ENCODE results near the gene TJP1.
"Not testable (repeated sequence)": the region's sequence is repeated elsewhere in the genome, so short reads cannot be mapped to it uniquely, and the experiment has no call there.

Gene TJP1

GRCh38 chr15:29820394-29821154, 1.7 kb downstream of the TJP1 start:
- H3K4me3 Mint-ChIP-seq: no peak overlapping the region
- peaks cover 20% of the 10 kb centered on the region for H3K4me1 Mint-ChIP-seq (ENCODE audit: low read depth)
- no peak overlapping the region for H3K27ac Mint-ChIP-seq
- H3K36me3 Mint-ChIP-seq (ENCODE audit: low read depth): peaks cover 9% of the 10 kb centered on the region
- H3K9me3 Mint-ChIP-seq: peaks cover 11% of the 10 kb centered on the region
- peaks cover 71% of the 10 kb centered on the region for H3K27me3 Mint-ChIP-seq

DNA sequence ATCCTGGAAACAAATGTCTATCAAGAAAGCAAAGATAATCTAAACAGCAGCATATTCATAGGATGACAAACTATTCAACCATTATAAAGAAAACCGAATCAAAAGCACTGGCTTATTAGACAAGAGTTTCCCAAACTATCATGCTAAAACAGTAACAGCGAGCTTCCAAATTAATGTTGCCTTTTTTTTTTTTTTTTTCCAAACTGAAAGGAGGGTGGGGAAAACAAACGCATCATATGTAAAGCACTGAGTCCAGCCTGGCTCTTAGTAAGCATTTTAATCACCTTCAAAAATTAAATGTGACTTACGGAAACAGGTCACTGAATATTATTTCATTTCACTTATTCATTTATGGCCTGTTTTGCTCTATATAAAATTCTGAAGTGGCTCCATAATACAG, 2.3 kb downstream of the TJP1 start:
- Mint-ChIP-seq H3K27ac (no peak overlapping the region), H3K36me3 (ENCODE audit: low read depth) (peaks cover 9% of the 10 kb centered on the region), H3K9me3 (peaks cover 11% of the 10 kb centered on the region), H3K4me1 (ENCODE audit: low read depth) (peaks cover 14% of the 10 kb centered on the region), H3K4me3 (no peak overlapping the region), H3K27me3 (peaks cover 71% of the 10 kb centered on the region)

DNA sequence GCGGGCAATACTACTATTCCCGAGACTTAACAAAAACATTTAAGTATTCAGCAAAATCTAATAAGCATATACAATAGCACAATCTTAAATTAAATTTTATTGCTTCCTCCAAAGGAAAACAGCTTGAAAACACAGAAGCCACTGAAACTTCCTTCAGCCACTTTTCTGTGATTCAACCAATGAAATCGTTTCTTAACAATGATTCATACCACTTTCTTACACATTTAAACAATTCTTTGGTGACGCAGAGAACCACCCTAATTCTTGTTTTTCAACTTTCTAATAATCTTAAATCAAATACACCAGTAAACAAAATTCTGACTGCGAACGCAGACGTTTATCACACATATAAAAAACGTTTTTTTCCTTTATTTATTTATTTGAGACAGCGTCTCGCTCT, 4.1 kb downstream of the TJP1 start:
- Mint-ChIP-seq H3K36me3 (ENCODE audit: low read depth) (peaks cover 6% of the 10 kb centered on the region), H3K4me3 (no peak overlapping the region), H3K27me3 (peaks cover 81% of the 10 kb centered on the region), H3K9me3 (peaks cover 9% of the 10 kb centered on the region), H3K4me1 (ENCODE audit: low read depth) (peaks cover 9% of the 10 kb centered on the region), H3K27ac (no peak overlapping the region)

DNA sequence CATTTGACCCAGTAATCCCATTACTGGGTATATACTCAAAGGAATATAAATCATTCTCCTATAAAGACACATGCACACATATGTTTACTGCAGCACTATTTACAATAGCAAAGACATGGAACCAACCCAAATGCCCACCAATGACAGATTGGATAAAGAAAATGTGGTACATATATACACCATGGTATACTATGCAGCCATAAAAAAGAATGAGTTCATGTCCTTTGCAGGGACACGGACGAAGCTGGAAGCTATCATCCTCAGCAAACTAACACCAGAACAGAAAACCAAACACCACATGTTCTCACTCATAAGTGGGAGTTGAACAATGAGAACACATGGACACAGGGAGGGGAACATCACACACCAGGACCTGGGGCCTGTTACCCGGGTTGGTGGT, 4.8 kb downstream of the TJP1 start:
- peaks cover 81% of the 10 kb centered on the region for H3K27me3 Mint-ChIP-seq
- H3K27ac Mint-ChIP-seq: not testable (repeated sequence)

DNA sequence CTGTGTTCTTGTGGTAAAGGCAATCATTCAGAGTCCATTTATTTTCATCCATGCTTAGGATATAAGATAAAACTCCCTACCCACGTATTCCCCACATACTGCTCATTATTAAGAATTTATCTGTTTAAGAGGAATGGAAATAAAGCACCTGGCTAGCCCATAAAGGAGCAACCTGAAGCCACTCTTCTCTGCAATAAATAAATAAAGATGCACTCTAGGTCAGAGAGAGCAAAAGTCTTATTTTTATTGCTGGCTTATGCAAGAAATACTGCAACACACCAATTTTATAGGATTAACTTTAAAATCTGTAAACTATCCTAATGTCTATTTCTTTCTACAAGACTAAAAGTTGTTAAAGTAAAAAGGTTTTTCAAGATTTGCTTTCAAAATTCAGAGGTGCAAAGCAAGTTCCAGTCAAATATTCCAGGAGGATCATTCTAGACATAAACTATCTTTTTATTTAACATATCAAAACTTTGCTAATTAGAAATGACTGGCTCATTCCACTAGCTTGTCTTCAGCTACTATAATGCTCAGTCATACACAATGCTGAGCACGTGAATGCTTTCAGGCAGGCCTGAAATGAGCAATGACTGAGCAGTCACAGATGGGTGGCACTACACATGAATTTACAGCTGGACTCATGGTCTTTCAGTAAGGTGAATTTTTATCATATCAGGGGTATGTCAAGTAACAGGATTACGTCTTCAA, 7.1 kb downstream of the TJP1 start:
- Mint-ChIP-seq H3K36me3 (ENCODE audit: low read depth) (peaks cover 4% of the 10 kb centered on the region), H3K9me3 (peaks cover 7% of the 10 kb centered on the region), H3K27me3 (peaks cover 90% of the 10 kb centered on the region)

More for the DNA sequence above, 4.8 kb downstream of the TJP1 start:
- not testable (repeated sequence) for H3K9me3 Mint-ChIP-seq; H3K36me3 Mint-ChIP-seq (ENCODE audit: low read depth); H3K4me3 Mint-ChIP-seq; H3K4me1 Mint-ChIP-seq (ENCODE audit: low read depth)

DNA sequence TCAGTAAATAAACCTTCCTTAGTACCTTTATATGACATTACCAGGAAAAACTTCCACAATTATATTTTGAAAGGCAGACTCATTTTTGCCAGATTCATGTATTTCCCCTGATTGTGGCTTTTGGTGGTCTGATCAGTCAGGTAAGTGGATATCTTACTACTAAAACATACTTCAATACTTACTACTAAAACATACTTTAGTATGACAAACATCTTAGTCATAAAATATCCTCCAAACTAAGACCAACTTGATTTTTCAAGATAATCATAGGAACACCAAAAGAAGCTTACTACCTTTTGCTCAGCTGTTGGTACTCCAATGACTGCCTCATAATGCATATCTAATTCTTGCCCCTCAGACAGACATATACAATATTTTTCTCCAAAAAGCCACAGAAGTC, 9.3 kb downstream of the TJP1 start:
- Mint-ChIP-seq H3K36me3 (ENCODE audit: low read depth) (peaks cover 4% of the 10 kb centered on the region), H3K9me3 (peaks cover 7% of the 10 kb centered on the region), H3K4me3 (no peak overlapping the region), H3K4me1 (ENCODE audit: low read depth) (no peaks in the 10 kb centered on the region), H3K27ac (no peak overlapping the region), H3K27me3 (peaks cover 87% of the 10 kb centered on the region)

More for the DNA sequence above, 7.1 kb downstream of the TJP1 start:
- H3K27ac Mint-ChIP-seq: no peak overlapping the region
- H3K4me1 Mint-ChIP-seq (ENCODE audit: low read depth): no peaks in the 10 kb centered on the region
- H3K4me3 Mint-ChIP-seq: no peak overlapping the region

DNA sequence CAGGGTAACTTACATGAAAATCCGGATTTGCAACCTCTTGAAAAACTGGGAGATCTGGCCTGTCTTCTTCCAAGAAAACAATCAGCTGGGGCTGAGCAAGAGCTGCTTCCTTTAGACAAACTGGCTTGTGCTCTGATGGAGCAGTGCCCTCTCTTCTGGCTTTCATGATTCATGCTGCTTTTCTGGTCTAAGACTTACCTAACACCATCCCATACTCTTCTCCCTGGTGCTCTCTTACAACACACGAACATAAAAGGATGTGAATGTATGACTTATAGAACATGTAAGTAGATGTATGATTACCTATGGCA, 9.9 kb downstream of the TJP1 start:
- Mint-ChIP-seq H3K4me1 (ENCODE audit: low read depth) (no peaks in the 10 kb centered on the region), H3K27me3 (peaks cover 85% of the 10 kb centered on the region), H3K9me3 (peaks cover 5% of the 10 kb centered on the region), H3K27ac (no peak overlapping the region), H3K36me3 (ENCODE audit: low read depth) (peaks cover 2% of the 10 kb centered on the region), H3K4me3 (no peak overlapping the region)

GRCh38 chr15:29811691-29812383, 10.4 kb downstream of the TJP1 start:
- Mint-ChIP-seq H3K27ac (no peak overlapping the region), H3K36me3 (ENCODE audit: low read depth) (no peaks in the 10 kb centered on the region), H3K9me3 (no peaks in the 10 kb centered on the region), H3K4me3 (no peak overlapping the region), H3K27me3 (peaks cover 83% of the 10 kb centered on the region), H3K4me1 (ENCODE audit: low read depth) (no peaks in the 10 kb centered on the region)

DNA sequence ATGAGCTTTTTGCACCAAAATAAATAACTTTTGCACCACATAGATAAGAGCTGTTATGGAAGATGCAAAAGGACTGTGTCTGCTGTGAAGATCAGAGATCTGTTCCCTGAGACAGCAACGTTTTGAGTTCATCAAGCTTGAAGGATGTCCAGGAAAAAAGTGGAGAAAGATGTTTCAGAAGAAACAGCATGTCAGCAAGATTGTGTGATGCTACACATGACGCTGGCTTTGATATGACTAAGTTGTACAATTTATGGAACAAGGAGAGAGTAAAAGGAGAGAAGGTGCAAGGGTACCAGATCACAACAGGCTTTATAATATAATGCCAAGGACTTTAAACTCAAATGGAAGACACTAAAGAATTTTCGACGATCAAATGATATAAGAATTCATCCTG, 16.6 kb downstream of the TJP1 start:
- Mint-ChIP-seq H3K27ac (no peak overlapping the region), H3K9me3 (no peaks in the 10 kb centered on the region), H3K27me3 (peaks cover 63% of the 10 kb centered on the region), H3K36me3 (ENCODE audit: low read depth) (no peaks in the 10 kb centered on the region), H3K4me1 (ENCODE audit: low read depth) (no peaks in the 10 kb centered on the region), H3K4me3 (no peak overlapping the region)

DNA sequence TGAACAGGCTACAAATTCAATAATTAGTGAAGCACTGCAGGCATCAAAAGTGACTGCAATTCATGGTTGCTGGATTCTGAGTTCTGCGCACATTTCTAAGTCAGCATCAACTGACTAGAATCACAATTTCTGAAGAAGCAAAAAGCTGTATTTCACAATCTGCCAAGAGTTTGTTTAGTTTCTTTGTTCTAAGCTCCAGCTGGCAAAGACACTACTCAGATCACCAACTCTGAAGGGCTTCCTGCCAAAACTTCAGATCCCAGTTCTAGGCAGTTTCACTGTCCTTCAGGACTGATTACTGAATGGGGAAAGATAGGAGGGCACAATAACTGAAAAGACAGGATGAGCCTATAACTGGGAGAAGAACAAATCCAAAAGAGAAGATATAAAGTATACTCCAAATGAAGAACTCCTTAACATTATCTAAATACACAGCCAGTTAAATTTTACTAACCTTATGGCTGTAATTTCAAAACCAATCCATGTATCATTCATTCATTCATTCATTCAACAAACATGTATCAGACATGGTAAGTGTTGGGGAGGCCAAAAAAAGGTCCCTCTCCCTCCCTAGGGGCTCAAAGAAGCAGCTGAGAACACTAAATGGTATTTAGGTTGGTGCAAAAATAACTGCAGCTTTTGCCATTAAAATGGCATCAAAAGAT, 17.1 kb downstream of the TJP1 start:
- H3K27ac Mint-ChIP-seq: no peak overlapping the region
- no peaks in the 10 kb centered on the region for H3K9me3 Mint-ChIP-seq
- no peak overlapping the region for H3K4me3 Mint-ChIP-seq
- H3K27me3 Mint-ChIP-seq: peaks cover 62% of the 10 kb centered on the region
- H3K4me1 Mint-ChIP-seq (ENCODE audit: low read depth): no peaks in the 10 kb centered on the region
- no peaks in the 10 kb centered on the region for H3K36me3 Mint-ChIP-seq (ENCODE audit: low read depth)

DNA sequence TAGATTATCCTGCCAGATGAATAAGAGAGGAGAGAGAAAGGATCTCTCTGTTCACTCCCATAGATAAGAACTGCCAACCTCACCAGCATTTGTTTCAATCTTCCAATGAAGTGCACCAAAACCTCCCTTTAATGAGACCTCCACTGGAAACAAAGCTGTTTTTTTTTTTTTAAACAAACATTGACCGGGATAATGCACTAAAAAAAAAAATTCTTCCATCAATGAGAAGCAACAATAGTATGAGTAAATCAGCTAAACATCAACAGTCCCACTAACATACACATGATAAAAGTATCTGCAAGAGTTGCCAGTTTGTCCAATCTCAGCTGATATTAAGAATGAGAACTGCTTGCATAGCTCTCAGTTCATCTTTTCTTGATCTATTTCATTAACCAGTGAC, 19.9 kb downstream of the TJP1 start:
- no peaks in the 10 kb centered on the region for H3K4me1 Mint-ChIP-seq (ENCODE audit: low read depth)
- H3K27ac Mint-ChIP-seq: no peak overlapping the region
- no peak overlapping the region for H3K4me3 Mint-ChIP-seq
- H3K27me3 Mint-ChIP-seq: peaks cover 51% of the 10 kb centered on the region
- no peaks in the 10 kb centered on the region for H3K36me3 Mint-ChIP-seq (ENCODE audit: low read depth)
- no peaks in the 10 kb centered on the region for H3K9me3 Mint-ChIP-seq

- H3K4me3 Mint-ChIP-seq: no peak overlapping the region
- no peaks in the 10 kb centered on the region for H3K4me1 Mint-ChIP-seq (ENCODE audit: low read depth)
- H3K27me3 Mint-ChIP-seq: peaks cover 44% of the 10 kb centered on the region
- no peak overlapping the region for H3K27ac Mint-ChIP-seq
- H3K9me3 Mint-ChIP-seq: no peaks in the 10 kb centered on the region
- no peaks in the 10 kb centered on the region for H3K36me3 Mint-ChIP-seq (ENCODE audit: low read depth)
These were observed 21.5 kb downstream of the TJP1 start for GRCh38 chr15:29800491-29801366.

DNA sequence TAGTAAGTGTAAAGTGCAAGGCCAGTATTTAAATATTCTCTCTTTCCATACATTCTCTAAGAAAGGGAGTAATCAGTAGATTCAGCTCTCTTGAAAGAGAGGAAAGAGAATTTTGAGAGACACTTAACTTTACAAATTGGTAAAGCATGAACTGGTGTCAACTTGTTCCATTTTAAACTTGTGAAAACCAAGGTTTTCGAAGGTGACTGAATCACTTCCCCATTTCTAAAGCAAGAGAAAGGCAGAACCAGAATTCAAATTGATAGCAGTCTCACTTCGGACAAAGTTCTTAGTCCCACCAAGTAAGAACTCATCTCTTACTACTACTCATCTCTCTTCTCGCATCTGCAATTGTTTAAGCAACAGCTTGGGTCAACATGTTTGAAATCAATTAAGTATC, 22.4 kb downstream of the TJP1 start:
- Mint-ChIP-seq H3K4me1 (ENCODE audit: low read depth) (no peaks in the 10 kb centered on the region), H3K27me3 (peaks cover 39% of the 10 kb centered on the region), H3K27ac (no peak overlapping the region), H3K36me3 (ENCODE audit: low read depth) (no peaks in the 10 kb centered on the region), H3K4me3 (no peak overlapping the region), H3K9me3 (no peaks in the 10 kb centered on the region)

- H3K27ac Mint-ChIP-seq: no peak overlapping the region
These were observed 26.7 kb downstream of the TJP1 start for GRCh38 chr15:29795610-29796009.

More at GRCh38 chr15:29795610-29796009, 26.7 kb downstream of the TJP1 start:
- Mint-ChIP-seq H3K4me1 (ENCODE audit: low read depth) (no peaks in the 10 kb centered on the region), H3K9me3 (peaks cover 11% of the 10 kb centered on the region), H3K4me3 (no peak overlapping the region), H3K27me3 (peaks cover 53% of the 10 kb centered on the region), H3K36me3 (ENCODE audit: low read depth) (no peaks in the 10 kb centered on the region)

All from stimulated activated naive CD8-positive, alpha-beta T cell treated with anti-CD3 and anti-CD28 coated beads, Interleukin-15, Interleukin-2, amounts not matched to agents 100 ng/mL and 50 ng/mL, for 24 hours (primary cell).